Stimulated activated CD8-positive, alpha-beta memory T cell treated with anti-CD3 and anti-CD28 coated beads, Interleukin-15, amount 100 ng/mL, for 4 hours (primary cell): ENCODE data around the gene SELE.

ENCODE experiments used
- DNase-seq, 2 donors: peaks; one replicate each; pipeline ENCODE4 v3.0.0-alpha.2; 2020; ENCODE audit warnings: low read depth in 2 of 2

SELE gene, protein sequence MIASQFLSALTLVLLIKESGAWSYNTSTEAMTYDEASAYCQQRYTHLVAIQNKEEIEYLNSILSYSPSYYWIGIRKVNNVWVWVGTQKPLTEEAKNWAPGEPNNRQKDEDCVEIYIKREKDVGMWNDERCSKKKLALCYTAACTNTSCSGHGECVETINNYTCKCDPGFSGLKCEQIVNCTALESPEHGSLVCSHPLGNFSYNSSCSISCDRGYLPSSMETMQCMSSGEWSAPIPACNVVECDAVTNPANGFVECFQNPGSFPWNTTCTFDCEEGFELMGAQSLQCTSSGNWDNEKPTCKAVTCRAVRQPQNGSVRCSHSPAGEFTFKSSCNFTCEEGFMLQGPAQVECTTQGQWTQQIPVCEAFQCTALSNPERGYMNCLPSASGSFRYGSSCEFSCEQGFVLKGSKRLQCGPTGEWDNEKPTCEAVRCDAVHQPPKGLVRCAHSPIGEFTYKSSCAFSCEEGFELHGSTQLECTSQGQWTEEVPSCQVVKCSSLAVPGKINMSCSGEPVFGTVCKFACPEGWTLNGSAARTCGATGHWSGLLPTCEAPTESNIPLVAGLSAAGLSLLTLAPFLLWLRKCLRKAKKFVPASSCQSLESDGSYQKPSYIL

DNA sequence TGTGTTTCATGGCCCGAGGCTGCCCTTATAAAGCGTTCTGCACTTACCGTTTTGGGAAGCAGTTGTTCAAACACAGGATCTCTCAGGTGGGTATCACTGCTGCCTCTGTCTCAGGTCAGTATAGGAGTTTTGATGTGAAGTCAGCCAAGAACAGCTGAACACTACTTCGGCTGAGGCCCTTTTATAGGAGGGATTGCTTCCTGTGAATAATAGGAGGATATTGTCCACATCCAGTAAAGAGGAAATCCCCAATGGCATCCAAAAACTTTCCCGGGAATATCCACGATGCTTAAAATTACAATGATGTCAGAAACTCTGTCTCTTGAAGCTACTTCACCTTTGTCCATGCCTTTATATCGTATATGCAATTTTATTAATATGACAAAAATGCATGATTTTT is at the start of gene SELE:
SELE (minus strand) TSS at position 156 of the 400 bp plus-strand sequence. CDS start 467 bp downstream, outside the sequence.
- DNase-seq = no peak

DNA sequence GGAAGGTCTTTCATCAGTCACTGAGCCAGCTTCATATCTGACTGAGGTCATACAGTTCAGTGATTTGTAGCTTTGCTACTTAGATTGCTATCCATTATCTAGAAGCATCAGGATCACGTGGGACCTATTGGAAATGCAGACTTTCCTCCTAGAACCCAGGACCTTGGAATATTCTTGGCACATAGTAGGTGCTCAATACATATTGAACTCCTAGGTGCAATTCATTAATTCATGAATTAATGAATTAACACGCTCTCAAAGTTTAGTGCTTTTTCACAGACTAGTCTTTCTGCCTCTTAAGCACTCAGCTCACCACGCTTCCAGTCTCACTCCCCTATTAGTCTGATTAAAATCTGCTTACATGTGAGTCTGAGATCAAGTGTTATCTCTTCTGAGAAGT is 48.7 kb upstream of the SELE start:
- no peak for DNase-seq

DNA sequence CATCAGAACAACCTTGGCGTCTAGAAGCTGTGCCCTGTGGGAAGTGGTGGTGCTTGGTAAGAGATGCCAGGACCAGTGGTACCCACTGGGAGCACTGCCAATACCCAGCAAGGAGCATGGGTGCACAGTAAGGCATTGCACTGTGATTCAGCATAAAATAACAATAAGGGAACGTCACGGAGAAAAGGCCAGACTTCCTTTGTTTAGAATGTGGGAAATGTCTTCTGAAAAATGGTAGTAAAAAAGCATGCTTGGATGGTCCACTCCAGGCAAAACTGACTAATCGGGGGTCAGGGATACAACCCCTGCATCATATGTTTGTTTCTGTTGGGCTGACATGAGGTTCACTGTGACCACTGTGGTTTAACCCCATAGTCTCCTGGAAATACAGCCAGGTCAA is 46.1 kb upstream of the SELE start:
- DNase-seq = no peak

DNA sequence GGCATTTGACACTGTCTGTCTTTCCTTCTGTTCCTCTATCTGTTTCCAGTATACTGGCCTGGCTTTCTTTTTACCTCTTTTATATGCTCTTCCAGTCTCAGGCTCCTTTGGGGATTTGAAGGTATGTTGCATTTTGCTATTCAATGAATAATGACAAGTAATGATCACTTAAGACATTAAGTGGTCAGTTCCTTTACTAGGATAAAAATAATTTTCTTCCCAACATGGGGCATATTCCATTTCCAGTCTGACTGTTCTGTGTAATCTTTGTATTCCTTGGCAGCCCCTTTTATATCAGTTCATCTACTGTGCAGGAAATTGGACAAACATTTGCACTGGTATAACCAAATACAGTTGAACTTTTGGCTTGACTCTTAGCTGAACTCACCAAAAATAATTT is 45.3 kb upstream of the SELE start:
- no peak for DNase-seq

DNA sequence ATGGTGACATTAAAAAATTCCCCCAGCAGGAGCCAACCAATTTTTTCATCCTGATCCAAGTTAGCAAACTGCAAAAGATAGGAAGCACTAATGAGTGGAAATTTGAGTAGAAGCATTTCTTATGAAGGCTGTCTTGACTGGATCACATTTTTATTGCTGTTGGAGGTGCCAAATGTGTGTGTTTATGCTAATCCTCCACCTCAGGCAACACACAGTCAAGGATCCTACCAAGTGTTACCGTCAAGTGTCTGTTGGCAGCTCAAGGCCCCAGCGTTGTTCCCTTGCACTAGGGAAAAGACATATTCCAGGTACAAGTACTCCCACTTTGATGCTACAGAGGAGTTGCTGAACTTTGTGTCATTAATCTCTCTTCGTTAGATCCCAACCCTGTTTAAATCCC is 42.6 kb upstream of the SELE start:
- DNase-seq = no peak

DNA sequence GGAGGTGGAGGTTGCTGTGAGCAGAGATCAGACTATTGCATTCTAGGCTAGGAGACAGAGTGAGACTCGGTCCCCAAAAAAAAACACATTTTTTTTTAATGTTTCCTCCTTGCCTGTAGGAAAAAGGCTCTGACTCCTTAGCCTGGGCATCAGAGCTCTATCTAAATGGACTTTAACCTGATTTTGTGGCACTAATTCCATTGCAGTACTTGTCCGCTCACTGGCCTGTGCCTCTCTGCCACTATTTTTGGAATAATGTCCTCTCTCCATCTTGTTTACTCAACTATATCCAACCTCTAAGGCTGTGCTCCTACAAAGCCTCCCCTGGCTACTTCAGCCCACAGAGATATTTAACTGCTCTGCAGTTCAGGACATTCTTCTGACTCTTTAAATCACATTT is 34.3 kb upstream of the SELE start:
- no peak for DNase-seq

DNA sequence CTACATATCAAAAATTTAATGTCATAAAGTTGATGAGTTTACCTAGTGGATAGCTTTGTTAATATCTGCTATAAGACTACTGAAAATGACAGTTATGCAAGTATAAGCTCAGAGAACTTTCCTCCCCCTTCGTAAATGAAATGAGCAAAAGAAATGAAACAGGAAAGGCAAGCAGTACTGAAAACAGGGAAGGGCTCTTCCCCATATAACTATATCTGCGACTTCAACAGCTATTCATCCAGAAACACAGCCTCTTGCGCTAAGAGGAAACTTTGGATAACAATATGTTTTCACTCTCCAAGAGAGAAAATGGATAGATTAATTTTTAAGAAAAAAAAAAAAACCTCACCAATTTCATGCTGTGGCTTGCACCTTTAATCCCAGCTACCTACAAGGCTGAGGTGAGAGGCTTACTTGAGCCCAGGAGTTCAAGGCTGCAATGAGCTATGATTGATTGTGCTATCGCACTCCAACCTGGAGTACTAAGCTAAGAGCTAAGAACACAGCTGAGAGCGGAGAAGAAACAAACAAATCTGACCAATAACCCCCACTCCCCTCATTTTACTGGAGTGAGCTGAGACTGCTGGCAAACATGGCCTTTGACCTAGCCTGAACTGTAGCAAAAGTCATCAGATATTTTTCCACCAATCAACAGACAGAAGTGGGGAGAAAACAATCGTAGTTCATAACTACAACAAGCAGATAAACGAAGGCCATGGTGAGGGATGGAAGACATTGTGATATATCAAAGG is 31.9 kb upstream of the SELE start:
- DNase-seq = no peak

DNA sequence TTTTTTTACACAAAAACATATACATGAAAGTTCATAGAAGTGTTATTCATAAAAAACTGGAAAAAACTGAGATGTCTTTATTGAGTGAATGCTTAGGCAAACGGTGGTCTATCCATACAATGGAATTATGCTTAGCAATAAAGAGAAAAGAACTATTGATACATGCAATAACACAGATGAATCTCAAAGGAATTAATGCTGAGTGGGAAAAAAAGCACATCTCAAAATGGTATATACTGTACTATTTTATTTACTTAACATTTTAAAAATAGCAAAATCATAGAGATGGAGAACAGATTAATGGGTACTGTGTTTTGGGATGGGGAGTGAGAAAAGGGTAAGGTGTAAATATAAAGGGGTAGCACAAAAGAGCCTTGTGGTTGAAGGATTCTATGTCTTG is 31.0 kb upstream of the SELE start:
- DNase-seq = no peak

DNA sequence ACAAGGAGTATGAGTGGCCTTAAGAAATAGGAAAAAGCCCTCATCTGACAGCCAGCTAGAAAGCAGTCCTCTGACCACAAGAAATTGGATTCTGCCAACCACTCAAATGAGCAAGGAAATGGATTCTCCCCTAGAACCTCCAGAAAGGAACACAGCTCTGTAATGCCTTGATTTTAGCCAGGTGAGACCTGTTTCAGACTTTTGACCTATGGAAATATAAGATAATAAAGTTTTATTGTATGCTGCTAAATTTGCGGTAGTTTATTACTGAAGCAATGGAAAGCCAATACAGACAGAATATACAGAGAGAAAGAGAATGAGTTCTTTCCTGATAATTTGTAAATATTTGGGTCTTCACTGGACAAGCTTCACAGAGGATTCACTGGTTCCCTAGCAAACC is 28.8 kb upstream of the SELE start:
- DNase-seq = no peak

DNA sequence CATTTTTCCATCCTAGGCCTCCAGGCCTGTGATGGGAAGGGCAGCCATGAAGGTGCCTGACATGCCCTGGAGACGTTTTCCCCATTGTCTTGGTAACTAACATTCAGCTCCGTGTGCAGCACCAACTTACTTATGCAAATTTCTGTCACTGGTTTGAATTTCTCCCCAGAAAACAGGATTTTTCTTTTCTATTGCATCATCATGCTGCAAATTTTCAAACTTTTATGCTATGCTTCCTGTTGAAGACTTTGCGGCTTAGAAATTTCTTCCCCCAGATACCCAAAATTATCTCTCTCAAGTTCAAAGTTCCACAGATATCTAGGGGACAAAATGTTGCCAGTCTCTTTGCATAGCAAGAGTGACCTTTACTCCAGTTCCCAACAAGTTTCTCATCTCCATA is 25.2 kb upstream of the SELE start:
- no peak for DNase-seq

DNA sequence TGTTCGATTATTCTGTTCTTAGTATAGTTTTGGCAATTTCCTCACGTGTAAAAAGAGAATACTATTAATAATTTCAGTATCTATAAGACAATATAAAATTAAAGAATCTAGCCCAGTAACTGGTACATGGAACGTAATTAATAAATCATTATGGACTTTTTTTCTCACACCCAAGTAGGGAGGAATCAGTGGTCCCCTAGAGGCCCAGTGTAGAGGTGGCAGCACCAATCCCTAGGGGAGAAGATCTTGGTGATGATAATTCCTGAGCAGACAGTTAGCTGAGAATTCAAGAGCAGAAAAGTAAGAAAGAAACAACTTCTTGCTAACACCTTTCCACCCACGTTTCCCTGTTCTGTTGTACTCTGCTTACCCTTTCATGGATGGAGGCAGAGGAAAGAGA is 19.7 kb upstream of the SELE start:
- no peak for DNase-seq

DNA sequence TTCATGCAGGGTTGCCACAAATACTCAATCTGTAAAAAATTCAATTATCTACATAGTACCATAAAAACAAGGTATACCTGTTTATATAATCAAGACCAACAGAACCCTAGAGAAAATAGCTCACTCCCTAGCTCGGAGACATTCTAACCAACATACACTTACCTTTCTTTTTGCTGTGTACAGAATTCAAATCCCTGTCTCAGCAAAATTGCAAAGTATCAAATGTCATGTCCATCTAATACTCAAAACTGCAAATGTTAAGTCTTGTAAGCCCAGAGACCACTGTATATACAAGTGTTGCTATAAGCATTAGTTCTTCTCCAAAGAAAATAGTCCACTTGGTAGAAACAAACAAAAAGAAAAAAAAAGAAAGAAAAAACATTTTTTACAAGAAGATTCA is 16.2 kb upstream of the SELE start:
- no peak for DNase-seq

DNA sequence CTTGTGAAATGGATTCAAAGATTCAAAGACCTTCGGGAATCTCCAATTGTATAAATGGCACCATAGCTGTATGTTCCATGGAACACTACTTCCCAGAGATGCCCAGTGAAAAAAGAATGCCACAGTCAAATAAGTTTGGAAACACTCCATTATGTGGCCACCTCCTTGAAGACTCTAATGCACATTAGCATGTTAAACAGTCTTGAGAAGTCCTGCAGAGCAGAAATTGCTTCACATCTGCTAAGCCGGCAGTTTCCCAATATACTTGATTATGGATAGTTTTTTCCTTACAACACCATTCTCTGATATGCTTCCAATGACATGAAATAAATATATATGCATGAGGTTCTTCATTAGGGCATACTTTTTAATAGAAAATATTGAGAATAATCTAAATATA is 12.7 kb upstream of the SELE start:
- DNase-seq = no peak

DNA sequence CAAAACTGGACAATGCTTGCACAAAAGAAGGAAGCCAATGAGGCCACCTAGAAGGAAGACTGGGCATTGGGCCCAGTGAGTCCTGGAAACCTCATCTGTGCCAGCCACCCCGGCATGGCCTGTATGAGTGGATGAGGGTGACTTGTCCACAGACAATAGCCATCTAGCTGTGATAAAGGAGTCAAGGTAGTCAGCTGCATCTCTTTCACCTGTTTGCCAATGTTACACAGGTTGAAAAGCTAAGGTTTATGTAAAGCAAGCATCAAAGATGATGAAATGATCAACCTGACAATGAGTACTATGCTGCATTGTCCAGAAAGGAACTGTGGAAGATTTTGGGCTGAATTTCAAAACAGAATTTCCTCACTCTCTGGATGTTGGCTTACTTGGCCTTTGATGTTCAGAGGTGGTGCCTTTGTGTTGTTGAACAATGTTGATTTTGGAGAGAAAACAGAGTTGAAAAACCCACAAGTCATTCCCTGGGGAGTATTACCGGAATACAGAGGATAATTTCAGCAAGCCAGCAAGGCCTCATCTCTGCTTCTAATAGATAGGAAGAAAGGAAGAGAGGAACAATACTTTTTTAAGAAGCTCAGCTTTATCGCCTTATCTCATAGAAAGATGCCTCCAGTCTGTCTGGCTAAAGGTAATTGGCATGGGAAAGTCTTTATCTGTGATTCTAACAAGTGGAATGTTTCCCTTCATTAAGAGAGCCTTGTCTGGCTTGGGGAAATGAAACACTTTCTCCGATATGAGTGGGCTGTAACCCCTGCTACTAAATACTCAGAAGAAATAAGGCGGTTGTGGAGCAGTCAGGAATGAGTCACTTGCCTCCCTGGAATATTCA is 11.4 kb upstream of the SELE start:
- no peak for DNase-seq

DNA sequence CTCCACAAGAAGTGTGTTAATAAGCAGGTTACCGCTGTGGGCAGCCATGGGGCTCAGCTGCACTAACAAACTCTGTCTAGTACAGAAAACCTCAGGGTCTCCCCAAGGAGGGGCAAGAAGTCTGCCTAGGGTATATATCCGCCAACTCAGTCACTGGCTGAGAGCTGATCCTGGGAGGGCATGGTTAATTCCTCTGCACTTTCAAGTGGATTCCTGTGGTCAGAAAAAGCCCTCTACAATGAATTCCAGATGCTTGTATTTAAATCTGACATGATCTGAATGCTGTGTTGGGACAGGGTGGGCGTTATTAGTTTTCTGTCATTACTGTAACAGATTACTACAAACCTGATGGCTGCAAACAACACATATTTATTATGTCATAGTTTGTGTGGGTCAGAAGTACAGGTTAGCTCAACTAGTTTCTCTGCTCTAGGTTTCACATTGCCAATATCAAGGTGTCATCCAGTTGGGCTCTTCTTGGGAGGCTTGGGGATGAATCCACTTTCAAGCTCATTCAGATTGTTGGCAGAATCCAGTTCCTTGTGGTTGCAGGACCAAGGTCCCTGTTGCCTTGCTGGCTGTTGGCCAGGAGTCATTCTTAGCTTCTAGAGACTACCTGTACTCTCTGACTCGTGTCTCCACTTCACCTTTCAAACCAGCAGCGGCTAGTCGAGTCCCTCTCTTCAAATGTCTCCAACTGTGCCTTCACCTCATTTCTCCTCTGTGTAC is 8.0 kb upstream of the SELE start:
- DNase-seq = no peak

DNA sequence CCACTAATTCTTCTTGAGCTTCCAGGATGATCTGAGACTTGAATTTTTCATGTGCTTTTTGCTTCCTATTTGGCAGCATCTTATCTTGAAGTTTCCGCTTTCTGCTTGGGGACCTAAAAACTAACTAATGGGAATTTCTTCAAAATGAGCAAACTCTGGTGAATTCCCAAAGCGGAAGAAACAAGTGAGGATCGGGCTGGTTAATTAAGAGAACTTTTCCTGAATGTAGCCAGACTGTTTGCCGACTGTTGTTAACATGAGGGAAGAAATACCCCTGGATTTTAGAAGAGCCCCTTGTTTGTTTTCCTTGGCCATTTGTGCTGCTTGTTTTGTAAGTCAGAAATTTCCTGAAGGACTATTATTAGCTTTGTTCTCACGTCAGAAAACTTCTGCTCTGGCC is 6.1 kb upstream of the SELE start:
- DNase-seq = no peak

DNA sequence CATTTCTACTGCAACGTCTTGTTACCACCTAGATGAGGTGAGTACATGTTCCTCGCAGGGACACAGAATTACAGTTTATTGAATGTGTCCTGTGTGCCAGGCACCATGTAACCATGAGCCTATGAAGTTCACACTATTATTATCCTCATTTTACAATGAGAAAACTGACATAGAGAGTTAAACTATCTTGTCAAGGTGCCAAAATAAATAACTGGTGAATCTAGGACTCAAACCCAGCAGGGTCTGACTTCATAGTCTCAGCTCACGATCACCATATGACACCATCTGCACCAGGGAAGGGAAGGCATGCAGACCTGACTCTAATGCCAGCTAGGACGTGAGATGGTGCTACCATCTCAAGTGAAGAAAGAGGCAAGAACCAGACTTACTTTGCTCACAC is 2.4 kb downstream of the SELE start:
- DNase-seq = no peak

DNA sequence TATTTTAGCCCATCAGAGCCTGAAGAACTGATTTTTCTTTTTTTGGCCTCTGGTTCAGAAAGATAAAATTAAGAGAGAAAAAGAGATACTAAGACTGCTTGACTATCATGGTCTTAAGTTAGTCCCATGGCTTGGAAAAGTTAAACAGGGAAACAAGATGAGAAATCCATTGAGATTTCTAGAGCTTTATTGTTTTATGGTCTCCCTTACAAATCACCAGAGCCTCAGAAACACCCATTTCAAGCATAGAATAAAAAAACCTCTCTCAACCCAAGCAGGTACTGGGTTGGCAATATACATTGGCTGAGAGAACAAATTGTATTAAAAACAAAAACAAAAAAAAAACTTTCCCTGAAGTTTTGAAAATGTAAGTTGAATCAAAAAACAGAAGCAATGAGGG is 3.9 kb downstream of the SELE start:
- no peak for DNase-seq

DNA sequence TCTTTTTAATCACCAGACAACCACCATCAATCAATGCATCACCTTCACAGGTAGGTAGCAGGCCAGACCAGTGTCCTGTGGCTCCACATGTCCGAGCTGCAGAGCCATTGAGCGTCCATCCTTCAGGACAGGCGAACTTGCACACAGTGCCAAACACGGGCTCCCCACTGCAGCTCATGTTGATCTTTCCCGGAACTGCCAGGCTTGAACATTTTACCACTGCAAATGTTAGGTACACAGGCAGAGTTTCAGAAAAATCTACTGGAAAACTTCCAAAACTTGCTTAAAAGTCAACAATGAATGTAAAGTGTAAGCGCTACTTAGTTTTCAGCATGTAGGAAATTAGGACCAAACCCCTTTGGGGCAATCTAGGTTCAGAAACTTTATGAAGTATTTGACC is 6.6 kb downstream of the SELE start:
- no peak for DNase-seq

DNA sequence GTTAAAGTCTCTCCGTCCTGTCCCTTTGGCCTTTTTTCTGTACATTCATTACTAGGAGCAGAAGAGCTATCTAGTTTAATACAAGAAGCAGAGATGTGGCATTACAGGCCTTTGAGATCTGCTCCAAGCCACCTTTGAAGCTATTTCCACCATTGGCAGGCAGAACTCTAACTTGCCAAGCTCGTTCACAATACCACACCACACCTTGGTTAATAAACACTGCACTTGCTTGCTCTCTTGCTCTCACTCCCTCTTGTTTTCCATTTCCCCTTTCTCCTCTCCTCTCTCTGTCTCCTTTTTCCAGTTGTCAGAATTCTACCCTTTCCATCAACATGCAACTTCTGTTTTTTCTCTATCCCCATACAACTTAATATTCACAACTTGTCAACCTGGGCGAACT is 7.0 kb downstream of the SELE start:
- DNase-seq = no peak

DNA sequence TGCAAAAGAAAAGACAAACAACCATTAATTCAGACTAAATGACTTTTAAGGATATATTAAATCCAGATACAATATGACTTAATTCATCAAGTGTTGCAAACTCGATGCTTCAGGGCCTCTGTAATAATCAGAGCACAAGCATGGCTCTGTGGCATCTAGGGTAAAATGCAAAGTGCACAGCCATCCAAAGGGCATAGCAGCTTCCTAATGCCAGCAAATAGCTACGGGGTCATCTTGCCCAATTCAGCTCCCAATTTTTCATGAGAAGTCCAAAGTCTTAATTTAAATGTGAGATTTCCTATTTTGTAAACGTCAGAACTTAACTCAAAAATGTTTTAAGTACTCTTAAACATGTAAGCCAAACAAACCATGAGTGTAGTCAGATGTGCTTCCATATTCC is 7.9 kb downstream of the SELE start:
- no peak for DNase-seq
